HUES6 (cell line): ENCODE data around the gene DPT.

ENCODE experiments used
- H3K27ac ChIP-seq: 2 replicates; pipeline ENCODE4 v1.7.0; 2013; ENCODE audit warnings: low read depth, mild to moderate bottlenecking, low read length, inconsistent platforms
- H3K27me3 ChIP-seq: 2 replicates; pipeline ENCODE4 v1.6.1; 2013; ENCODE audit warnings: low read length; ENCODE audit not compliant: control insufficient read depth, insufficient read depth
- H3K36me3 ChIP-seq: 2 replicates; pipeline ENCODE4 v1.6.1; 2013; ENCODE audit warnings: low read length; ENCODE audit not compliant: control insufficient read depth, insufficient read depth
- H3K4me1 ChIP-seq: 2 replicates; pipeline ENCODE4 v1.6.1; 2013; ENCODE audit warnings: low read length; ENCODE audit not compliant: control insufficient read depth, insufficient read depth
- H3K4me3 ChIP-seq: 2 replicates; pipeline ENCODE4 v1.5.1; 2013; ENCODE audit warnings: low read depth, low read length
- H3K9ac ChIP-seq: one replicate; pipeline ENCODE4 v1.6.1; 2013; ENCODE audit warnings: mild to moderate bottlenecking, low read length
- H3K9me3 ChIP-seq: 2 replicates; pipeline ENCODE4 v1.6.1; 2013; ENCODE audit warnings: low read depth, low read length; ENCODE audit not compliant: control insufficient read depth, insufficient read depth

DPT gene

DNA sequence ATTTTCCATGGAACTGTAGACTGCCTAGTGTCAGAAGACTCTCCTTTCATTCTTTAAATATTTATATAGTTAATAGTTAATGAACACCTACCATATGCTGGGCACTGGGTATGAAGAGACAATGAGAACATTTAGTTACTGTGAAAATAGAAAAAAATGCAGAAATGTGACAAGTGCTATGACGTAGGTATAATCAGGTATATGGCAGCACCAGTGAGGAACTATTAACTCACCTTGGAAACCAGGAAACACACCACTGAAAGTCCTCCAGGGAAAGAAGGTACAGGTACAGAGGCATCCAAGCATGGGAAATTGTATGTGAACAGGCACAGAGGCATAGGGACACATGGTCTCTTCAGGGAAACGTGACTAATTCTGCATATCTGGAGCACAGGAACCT is 42.3 kb downstream of the DPT start:
- Histone ChIP-seq H3K4me3 (no peak overlapping the region), H3K4me1 (no peaks in the 10 kb centered on the region), H3K9ac (no peak overlapping the region)

DNA sequence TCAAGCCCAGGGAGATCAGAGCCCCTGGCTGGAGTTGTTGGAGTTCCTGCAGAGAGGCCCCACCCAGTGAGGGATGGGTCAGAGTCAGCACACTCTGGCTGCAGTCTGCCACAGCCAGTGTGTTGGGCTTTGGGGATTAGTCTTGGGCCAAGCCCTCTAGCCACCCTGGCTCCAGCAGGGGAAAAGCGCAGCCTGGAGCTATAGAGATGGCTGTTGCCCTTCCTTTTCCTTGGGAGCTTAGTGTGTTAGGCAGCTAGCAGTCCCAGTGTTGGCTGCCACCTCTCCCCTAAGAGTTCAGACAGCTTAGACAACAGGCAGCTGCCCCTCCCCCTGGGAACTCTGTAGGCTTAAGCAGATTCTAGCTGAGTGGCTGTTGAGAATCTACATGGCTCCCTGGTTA is 45.1 kb downstream of the DPT start:
- Histone ChIP-seq H3K27ac (no peak overlapping the region), H3K27me3 (no peaks in the 10 kb centered on the region), H3K9ac (no peak overlapping the region), H3K4me3 (no peak overlapping the region), H3K9me3 (no peaks in the 10 kb centered on the region), H3K36me3 (no peaks in the 10 kb centered on the region), H3K4me1 (no peaks in the 10 kb centered on the region)

More for the DNA sequence above, 42.3 kb downstream of the DPT start:
- Histone ChIP-seq H3K9me3 (no peaks in the 10 kb centered on the region), H3K27ac (no peak overlapping the region), H3K36me3 (no peaks in the 10 kb centered on the region), H3K27me3 (no peaks in the 10 kb centered on the region)

DNA sequence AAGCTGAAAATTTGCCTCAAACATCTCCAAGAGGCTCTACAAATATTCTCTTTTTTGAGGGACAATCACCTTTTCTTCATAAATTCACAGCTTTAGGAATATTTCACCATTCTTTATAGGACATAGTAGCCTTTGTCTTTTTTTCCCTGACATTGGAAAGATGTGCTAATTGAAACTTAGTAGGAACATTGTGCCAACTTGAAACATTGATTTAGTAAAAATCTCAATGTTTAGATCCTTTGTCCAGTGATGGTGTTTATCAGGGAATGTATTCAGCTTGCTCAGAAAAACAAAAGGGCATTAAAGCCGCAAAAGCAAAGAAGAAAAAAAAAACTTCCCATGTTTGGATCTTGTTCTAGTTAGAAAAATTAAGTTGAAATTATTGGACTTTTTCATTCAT is 52.1 kb downstream of the DPT start:
- Histone ChIP-seq H3K4me1 (no peaks in the 10 kb centered on the region), H3K36me3 (no peaks in the 10 kb centered on the region), H3K27me3 (no peaks in the 10 kb centered on the region), H3K9ac (no peak overlapping the region), H3K27ac (no peak overlapping the region), H3K9me3 (no peaks in the 10 kb centered on the region), H3K4me3 (no peak overlapping the region)

DNA sequence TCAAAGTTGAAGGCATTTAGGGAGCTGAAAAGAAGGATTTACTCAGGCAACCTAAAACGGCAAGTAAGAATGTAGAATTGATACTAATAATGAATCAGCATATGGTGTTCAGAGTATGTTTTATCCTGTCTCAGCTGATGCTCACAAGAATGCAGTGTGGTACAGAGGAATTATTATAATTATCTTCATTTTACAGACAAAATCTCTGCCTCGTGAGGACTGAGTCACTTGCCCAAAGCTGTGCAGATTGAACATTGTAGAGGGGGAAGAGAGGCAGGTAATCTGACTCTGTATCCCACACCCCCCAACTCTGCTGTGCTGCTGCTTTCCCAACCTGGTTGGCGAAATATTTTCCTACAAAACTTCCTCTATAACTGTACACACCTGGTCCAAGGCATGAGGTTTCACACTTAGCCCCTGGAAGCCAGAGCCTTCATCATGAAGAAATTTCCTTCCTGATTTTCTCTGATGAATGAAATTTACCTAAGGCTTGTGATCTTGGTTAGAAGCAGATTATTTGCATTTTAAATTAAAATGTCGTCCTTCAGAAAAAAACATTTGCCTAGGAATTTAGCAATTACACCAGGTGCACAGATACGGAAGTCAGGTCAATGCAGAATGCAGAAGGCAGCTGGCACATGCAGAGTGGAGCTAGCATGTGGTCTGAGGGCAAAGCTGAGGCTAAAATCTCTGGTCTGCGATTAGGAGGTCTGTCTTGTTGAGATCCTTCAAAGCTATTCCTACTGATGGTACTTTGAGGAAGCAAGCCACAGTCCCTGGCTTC is 52.8 kb downstream of the DPT start:
- Histone ChIP-seq H3K27me3 (no peaks in the 10 kb centered on the region), H3K9me3 (no peaks in the 10 kb centered on the region), H3K4me1 (no peaks in the 10 kb centered on the region), H3K27ac (no peak overlapping the region), H3K36me3 (no peaks in the 10 kb centered on the region), H3K4me3 (no peak overlapping the region), H3K9ac (no peak overlapping the region)

DNA sequence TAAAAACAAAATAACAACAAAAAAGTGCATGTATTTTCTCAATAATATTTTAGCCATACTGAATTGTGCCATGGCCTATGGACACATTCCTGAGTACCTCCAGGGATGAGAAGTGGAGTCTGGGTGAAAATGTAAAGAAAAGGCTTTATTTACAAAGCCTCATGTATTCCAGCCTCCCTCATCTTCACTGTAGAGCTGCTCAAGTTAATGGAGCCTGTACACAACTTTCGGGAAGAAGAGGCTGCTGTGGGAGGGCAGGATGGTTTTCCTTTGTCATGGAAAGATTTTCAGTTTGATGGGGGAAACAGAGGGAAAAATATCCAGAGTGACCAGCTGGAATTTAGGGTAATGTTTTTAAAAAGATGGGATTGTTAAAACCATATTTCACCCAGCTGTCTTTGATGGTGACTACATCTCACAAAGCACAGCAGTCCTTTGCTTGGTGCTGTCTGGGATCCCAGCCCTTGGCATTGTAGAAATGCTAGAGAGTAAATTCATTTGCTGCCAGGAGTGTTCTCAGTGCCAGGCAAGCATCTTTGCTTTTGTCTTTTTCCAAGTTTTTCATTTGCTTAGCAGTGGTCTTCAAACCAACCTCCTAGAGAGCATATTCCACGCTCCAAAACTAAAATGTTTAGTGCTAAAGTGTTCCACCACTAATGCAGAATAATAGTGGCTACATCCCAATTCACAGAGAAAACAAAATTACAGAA is 54.9 kb downstream of the DPT start:
- Histone ChIP-seq H3K27me3 (no peaks in the 10 kb centered on the region), H3K4me3 (no peak overlapping the region), H3K9ac (no peak overlapping the region), H3K27ac (no peak overlapping the region), H3K36me3 (no peaks in the 10 kb centered on the region), H3K9me3 (no peaks in the 10 kb centered on the region), H3K4me1 (no peaks in the 10 kb centered on the region)

DNA sequence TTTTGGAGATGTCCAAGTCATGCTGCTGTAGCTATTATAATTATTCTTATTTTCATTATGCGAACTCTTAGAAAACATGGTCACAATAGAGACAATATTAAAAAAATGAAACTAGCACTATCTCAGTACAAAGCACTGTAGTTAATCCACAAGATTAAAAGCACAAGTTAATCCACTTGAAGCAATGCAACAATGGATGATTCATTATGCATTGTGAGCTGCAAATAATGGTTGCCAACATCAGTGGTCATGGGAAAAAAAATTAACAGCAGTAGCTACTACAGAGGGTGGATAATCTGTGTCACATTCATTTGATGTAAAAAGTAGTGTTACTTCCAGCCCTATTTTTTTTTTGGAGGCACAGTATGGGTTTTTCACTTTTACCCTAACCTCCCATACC is 56.7 kb downstream of the DPT start:
- Histone ChIP-seq H3K27me3 (no peaks in the 10 kb centered on the region), H3K4me3 (no peak overlapping the region), H3K9me3 (no peaks in the 10 kb centered on the region), H3K27ac (no peak overlapping the region), H3K4me1 (no peaks in the 10 kb centered on the region), H3K9ac (no peak overlapping the region), H3K36me3 (no peaks in the 10 kb centered on the region)

DNA sequence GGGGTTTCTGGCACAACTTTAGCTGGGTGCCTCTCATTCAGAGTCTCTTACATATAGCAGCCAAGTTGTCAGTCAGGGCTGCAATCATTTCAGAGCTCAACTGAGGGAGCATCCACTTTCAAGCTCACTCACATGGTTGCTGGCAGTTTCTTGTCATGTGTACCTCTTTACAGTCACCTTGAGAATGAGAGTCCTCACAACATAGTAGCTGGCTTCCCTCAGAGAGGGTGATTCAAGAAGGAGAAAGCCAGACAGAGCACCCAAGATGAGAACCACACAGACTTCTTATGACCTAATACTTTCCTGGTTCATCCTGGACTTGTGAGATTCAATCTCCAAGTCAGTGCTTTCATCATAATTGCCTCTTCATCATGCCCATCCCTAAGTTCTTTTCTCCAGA is 57.2 kb downstream of the DPT start:
- Histone ChIP-seq H3K9ac (no peak overlapping the region), H3K27ac (no peak overlapping the region), H3K9me3 (no peaks in the 10 kb centered on the region), H3K27me3 (no peaks in the 10 kb centered on the region), H3K36me3 (no peaks in the 10 kb centered on the region), H3K4me3 (no peak overlapping the region), H3K4me1 (no peaks in the 10 kb centered on the region)

DNA sequence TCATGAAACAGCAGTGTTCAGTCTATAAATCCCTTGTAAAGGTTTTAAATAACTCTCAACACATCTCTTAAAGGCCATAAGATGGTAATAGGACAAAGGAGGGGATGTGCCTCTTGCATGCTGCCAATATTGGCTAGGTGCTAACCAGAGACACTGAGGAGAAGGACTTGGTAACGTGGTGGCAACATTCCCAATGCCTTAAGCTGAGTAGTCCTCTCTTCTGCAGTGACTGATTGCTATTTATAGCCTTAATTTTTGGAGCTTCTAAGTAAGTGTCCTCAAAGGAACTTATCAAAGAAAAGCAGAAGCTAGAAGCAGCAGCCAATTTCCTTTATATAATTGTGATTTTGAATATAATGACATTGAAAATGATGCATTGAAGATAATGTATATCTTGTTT is 63.0 kb downstream of the DPT start:
- H3K27ac ChIP-seq: no peak overlapping the region
- H3K9ac ChIP-seq: no peak overlapping the region
- H3K27me3 ChIP-seq: no peaks in the 10 kb centered on the region
- no peak overlapping the region for H3K4me3 ChIP-seq
- no peaks in the 10 kb centered on the region for H3K9me3 ChIP-seq
- no peaks in the 10 kb centered on the region for H3K36me3 ChIP-seq
- no peaks in the 10 kb centered on the region for H3K4me1 ChIP-seq

DNA sequence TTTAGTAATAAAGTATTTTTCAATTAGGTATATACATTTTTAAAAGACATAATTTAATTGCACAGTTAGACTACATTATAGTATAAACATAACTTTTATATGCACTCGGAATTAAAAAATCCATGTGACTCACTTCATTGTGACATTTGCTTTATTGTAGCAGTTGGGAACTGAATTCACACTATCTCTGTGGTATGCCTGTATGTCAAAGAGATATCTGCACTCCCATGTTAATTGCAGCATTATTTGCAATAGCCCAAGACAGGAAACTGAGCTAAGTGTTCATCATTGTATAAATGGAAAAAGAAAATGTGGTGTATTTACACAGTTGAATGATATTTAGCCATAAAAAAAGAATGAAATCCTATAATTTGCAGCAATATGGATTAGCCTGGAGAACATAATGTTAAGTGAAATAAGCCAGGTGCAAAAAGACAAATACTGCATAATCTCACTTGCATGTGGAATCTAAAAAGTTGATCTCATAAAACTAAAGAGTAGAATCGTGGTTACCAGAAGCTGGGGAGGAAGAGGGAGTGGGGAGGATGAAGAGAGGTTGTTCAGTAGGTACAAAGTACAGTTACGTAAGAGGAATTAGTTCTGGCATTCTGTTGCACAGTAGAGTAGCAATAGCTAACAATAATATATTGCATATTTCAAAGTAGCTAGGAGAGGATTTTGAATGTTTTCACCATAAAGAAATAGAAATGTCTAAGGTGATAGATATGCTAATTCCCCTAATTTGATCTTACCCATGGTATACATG is 64.8 kb downstream of the DPT start:
- Histone ChIP-seq H3K27ac (no peak overlapping the region), H3K27me3 (no peaks in the 10 kb centered on the region), H3K4me3 (no peak overlapping the region), H3K9ac (no peak overlapping the region), H3K36me3 (no peaks in the 10 kb centered on the region), H3K4me1 (no peaks in the 10 kb centered on the region), H3K9me3 (no peaks in the 10 kb centered on the region)

DNA sequence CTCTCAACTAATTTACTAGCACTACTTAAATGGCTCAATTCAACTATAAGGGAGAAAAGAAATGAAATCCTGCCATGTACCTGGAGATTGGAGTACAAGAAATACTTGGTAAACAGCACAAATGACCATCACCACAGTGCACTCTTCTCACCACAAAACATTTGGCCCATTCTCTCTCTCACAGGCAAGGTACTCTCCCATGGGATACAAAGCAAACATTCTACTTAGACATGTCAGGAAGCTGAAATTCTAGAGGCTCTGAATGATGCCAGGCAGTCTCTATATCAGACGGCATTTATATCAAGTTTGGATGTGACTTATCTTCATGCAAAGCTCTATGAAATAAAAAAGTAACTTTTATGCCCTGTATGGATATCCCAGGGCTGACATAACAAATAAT is 72.5 kb downstream of the DPT start:
- H3K4me1 ChIP-seq: 0 out of 2 replicates have a peak, but pooled peaks cover 2% of the 10 kb centered on the region
- no peak overlapping the region for H3K9ac ChIP-seq
- no peak overlapping the region for H3K27ac ChIP-seq
- H3K27me3 ChIP-seq: no peaks in the 10 kb centered on the region
- no peaks in the 10 kb centered on the region for H3K9me3 ChIP-seq
- no peak overlapping the region for H3K4me3 ChIP-seq
- H3K36me3 ChIP-seq: no peaks in the 10 kb centered on the region
